Kidney (tissue), 14 donors: Measurements from ENCODE around the gene HYDIN. TPM values are rescaled to one million over a fixed set of nuclear protein-coding genes. Genes with fewer than 3 reads are reported as not detected.

Experiments
- DNase-seq, 5 donors: peaks; one replicate each; pipeline ENCODE4 v3.0.0-alpha.2; 2013 to 2020
- FAIRE-seq: peaks from 2 replicates; lab custom pipeline; 2012; peaks lifted over from hg19 to GRCh38; lab: Jason Lieb, UNC
- H3K27ac ChIP-seq, 2 donors: one replicate each; pipeline ENCODE4 v1.7.0; 2013; ENCODE audit warnings: low read depth in 2 of 2, low read length in 2 of 2, inconsistent platforms in 1 of 2
- H3K27me3 ChIP-seq: one replicate; pipeline ENCODE4 v1.7.1; 2013; ENCODE audit warnings: low read length, inconsistent platforms; ENCODE audit not compliant: control insufficient read depth, insufficient read depth
- H3K36me3 ChIP-seq, 3 donors: one replicate each; pipeline versions ENCODE4 v1.7.0 to v1.7.1; 2013; ENCODE audit warnings: low read length in 3 of 3, control low read depth in 1 of 3, inconsistent platforms in 1 of 3; ENCODE audit not compliant: insufficient read depth in 3 of 3, control insufficient read depth in 2 of 3
- H3K4me1 ChIP-seq, 3 donors: one replicate each; pipeline versions ENCODE4 v1.7.0 to v1.7.1; 2013; ENCODE audit warnings: low read length in 3 of 3, inconsistent platforms in 1 of 3, low read depth in 1 of 3; ENCODE audit not compliant: control insufficient read depth in 2 of 3, insufficient read depth in 2 of 3
- H3K4me3 ChIP-seq, 3 donors: one replicate each; pipeline versions ENCODE4 v1.7.0 to v1.8.1; 2013; ENCODE audit warnings: low read length in 3 of 3, control low read depth in 1 of 3, inconsistent platforms in 1 of 3
- H3K9ac ChIP-seq, 3 donors: one replicate each; pipeline versions ENCODE4 v1.7.0 to v1.7.1; 2013; ENCODE audit warnings: low read length in 3 of 3, control low read depth in 1 of 3, inconsistent platforms in 1 of 3
- H3K9me3 ChIP-seq, 3 donors: one replicate each; pipeline versions ENCODE4 v1.7.0 to v1.7.1; 2013; ENCODE audit warnings: low read length in 3 of 3, control low read depth in 1 of 3, inconsistent platforms in 1 of 3; ENCODE audit not compliant: control insufficient read depth in 2 of 3, insufficient read depth in 1 of 3
- intact Hi-C: fragments of 100-400 bp; cut with DNase I; formaldehyde crosslinking; loops from one replicate; pipeline ENCODE4 v1.11.1; 2022
- polyA plus RNA-seq: library from polyadenylated mRNA; stranded (reverse); fragments of 350-450 nt; fragmentation: Illumina TruSeq; extraction: RNeasy Lipid Tissue Mini Kit (QIAGEN cat#74804); gene quantifications from one replicate; pipeline ENCODE4 v1.2.3, GENCODE V29; 2014; ENCODE audit warnings: low read depth, low replicate concordance; ENCODE audit not compliant: insufficient read depth
- total RNA-seq: library from RNA; stranded (reverse); fragmentation: NEBNext Ultra II Directional; extraction: Animal tissue kit (Norgen Biotek cat#: 25700); gene quantifications from one replicate; pipeline ENCODE4 v1.2.1, GENCODE V29; 2021
- TF ChIP-seq, protein P1 (sequence below): IDR thresholded peaks from 3 replicates; pipeline ENCODE4 v1.5.1; 2012; ENCODE audit warnings: mild to moderate bottlenecking, moderate library complexity, borderline replicate concordance; ENCODE audit not compliant: insufficient read depth; ENCODE audit errors: extremely low read depth
- donor health status: control.
- donor health status: control.
- donor health status: control.
- donor health status: control.
- donor health status: control.
- donor health status: DM: yes; HTN: yes; CAD: no.
- donor health status: Normal renal cell carcinoma (clear cell type).

The HYDIN gene
- total and polyA plus RNA-seq, 2 donors from 2014 or later, result 1.8 to 21.0 TPM

DNA sequence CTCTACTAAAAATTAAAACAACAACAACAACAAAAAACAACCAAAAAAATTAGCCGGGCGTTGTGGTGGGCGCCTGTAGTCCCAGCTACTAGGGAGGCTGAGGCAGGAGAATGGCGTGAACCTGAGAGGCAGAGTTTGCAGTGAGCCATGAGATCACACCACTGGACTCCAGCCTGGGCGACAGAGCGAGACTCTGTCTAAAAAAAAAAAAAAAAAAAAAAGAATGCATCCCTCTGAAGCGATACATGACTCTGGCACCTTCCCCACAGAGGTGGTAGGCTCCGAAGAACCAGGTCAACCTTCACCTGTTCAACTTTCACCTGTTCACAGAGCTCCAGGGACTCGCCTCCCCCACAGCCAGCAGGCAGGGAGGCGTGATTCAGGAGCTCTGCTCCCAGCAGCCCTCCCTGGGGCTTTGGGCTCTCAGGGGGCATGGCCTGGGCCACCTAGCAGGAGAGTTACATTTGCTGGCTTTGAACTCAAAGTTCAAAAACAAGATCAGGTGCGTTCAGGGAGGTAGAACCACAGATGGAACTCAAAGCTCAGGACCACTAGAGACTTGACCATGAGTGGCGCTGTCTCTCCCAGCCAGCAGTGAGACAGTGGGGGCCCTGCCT lies 435.1 kb downstream of the HYDIN start:
- Histone ChIP-seq H3K9me3 (no peaks in the 10 kb centered on the region), H3K36me3 (no peaks in the 10 kb centered on the region), H3K27me3 (no peaks in the 10 kb centered on the region), H3K27ac (no peak overlapping the region), H3K4me1 (peaks cover 0 to 7% (median 0%) of the 10 kb centered on the region in 3 donors), H3K4me3 (no peak overlapping the region), H3K9ac (no peak overlapping the region)
- intact Hi-C loops, result no loop called here
- TF ChIP-seq, protein P1, sequence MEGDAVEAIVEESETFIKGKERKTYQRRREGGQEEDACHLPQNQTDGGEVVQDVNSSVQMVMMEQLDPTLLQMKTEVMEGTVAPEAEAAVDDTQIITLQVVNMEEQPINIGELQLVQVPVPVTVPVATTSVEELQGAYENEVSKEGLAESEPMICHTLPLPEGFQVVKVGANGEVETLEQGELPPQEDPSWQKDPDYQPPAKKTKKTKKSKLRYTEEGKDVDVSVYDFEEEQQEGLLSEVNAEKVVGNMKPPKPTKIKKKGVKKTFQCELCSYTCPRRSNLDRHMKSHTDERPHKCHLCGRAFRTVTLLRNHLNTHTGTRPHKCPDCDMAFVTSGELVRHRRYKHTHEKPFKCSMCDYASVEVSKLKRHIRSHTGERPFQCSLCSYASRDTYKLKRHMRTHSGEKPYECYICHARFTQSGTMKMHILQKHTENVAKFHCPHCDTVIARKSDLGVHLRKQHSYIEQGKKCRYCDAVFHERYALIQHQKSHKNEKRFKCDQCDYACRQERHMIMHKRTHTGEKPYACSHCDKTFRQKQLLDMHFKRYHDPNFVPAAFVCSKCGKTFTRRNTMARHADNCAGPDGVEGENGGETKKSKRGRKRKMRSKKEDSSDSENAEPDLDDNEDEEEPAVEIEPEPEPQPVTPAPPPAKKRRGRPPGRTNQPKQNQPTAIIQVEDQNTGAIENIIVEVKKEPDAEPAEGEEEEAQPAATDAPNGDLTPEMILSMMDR, result no peak
- DNase-seq (no peak), FAIRE-seq (no peak)

DNA sequence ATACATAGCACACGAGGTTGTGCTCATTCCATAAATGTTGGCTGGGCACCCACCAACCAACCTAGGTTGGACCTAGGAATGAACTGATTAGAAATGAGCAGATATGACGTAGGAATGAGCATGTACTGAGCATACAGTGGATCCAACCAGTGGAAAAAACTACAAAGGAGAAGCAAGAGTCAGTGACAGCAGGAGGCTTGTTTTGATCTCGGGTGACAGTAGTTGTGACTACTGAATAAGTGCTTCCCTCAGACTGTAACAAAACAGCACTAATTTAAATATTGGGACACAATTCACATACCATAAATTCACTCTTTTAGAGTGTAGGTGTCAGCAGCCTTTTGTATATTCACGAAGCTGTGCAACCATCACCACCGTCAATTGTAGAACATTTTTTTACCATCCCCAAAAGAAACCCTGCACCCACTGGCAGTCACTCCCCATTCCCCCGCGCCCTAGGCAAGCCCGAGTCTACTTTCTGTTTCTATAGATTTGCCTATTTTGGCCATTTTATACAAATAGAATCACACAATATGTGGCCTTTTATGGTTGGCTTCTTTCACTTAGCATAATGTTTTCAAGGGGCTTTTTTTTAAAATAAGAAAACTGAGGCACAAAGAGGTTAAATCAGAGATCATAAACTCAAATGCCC lies 436.5 kb downstream of the HYDIN start:
- intact Hi-C loops, result no loop called here

DNA sequence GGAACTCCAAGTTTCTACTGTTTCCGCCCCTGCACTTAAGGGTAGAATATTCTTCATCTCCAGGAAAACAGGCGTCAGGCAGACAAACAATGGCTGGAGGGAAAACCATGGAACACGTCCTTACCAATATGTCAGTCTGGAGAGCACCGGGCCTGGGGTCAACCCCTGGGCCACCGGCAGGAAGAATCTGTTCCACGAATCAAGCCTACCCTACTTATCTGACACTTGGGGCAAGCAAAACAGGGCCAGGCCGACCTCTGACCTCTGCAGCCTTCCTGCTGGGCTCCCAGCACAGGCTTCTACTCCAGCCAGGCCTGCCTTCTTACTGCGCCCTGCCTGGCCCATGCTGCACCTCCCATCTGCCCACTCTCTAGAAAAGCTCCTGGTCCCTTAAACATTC lies 439.7 kb downstream of the HYDIN start:
- Histone ChIP-seq H3K36me3 (peaks cover 0 to 9% (median 3%) of the 10 kb centered on the region in 3 donors), H3K9ac (no peak overlapping the region), H3K9me3 (no peaks in the 10 kb centered on the region), H3K27ac (no peak overlapping the region), H3K4me1 (peaks cover 0 to 11% (median 6%) of the 10 kb centered on the region in 3 donors), H3K4me3 (no peak overlapping the region), H3K27me3 (no peaks in the 10 kb centered on the region)
- intact Hi-C loops, result no loop called here
- TF ChIP-seq, protein P1, result no peak
- FAIRE-seq (no peak), DNase-seq (no peak)

More for the DNA sequence above, 436.5 kb downstream of the HYDIN start:
- no peaks in the 10 kb centered on the region for H3K9me3 ChIP-seq
- FAIRE-seq (no peak), DNase-seq (no peak)
- TF ChIP-seq, protein P1, result no peak
- no peak overlapping the region for H3K27ac ChIP-seq
- no peak overlapping the region for H3K9ac ChIP-seq
- H3K36me3 ChIP-seq, result no peaks in the 10 kb centered on the region
- no peak overlapping the region for H3K4me3 ChIP-seq
- no peaks in the 10 kb centered on the region for H3K27me3 ChIP-seq
- H3K4me1 ChIP-seq, result peaks cover 0 to 7% (median 1%) of the 10 kb centered on the region in 3 donors
